Peyer's patch (tissue), 4 donors: ENCODE measurements around the gene APOBEC3A. TPM values are rescaled to one million over a fixed set of nuclear protein-coding genes. Genes with fewer than 3 reads are reported as not detected.
A peak's percentile ranks its signal among the peaks of the same experiment; 100 is the strongest.

Source experiments
- DNase-seq, 3 donors: peaks; one replicate each; pipeline ENCODE4 v3.0.0-alpha.2; 2017 to 2019
- H3K27ac ChIP-seq, 4 donors: fragments of 200-600 bp; sonication (generic); one replicate each; pipeline ENCODE4 v1.5.1; 2016 to 2019
- H3K27me3 ChIP-seq, 2 donors: fragments of 200-600 bp; sonication (generic); one replicate each; pipeline ENCODE4 v1.5.1; 2019
- H3K36me3 ChIP-seq, 3 donors: fragments of 200-600 bp; sonication (generic); one replicate each; pipeline ENCODE4 v1.5.1; 2016 to 2019
- H3K4me1 ChIP-seq, 4 donors: fragments of 200-600 bp; sonication (generic); one replicate each; pipeline ENCODE4 v1.5.1; 2016 to 2019
- H3K4me3 ChIP-seq, 4 donors: fragments of 200-600 bp; sonication (generic); 1 replicate in 3 of 4; 2 replicates in 1 of 4; pipeline ENCODE4 v1.5.1; 2016 to 2019; ENCODE audit warnings: mild to moderate bottlenecking in 1 of 4
- H3K9me3 ChIP-seq, 4 donors: fragments of 200-600 bp; sonication (generic); one replicate each; pipeline ENCODE4 v1.5.1; 2016 to 2019; ENCODE audit warnings: mild to moderate bottlenecking in 1 of 4
- POLR2A ChIP-seq, 2 donors: fragments of 450-650 bp; IDR thresholded peaks; one replicate each; pipeline ENCODE4 v1.5.1; 2017; ENCODE audit warnings: antibody characterized with exemption in 2 of 2, mild to moderate bottlenecking in 2 of 2, moderate library complexity in 2 of 2
- total RNA-seq, 4 donors: library from RNA; depleted of rRNA; stranded (reverse); fragments of >200 nt; gene quantifications; one replicate each; pipeline ENCODE4 v1.1.0, GENCODE V29; 2016
- TF ChIP-seq, protein P1 (sequence below), 6 experiments: fragments of 450-650 bp in 4 of 6; fragments of 200-600 bp in 2 of 6; sonication (generic) in 1 of 6; IDR thresholded peaks; one replicate each; pipeline ENCODE4 v1.5.1; 2017 to 2019; ENCODE audit warnings: antibody characterized with exemption in 6 of 6, mild to moderate bottlenecking in 3 of 6, moderate library complexity in 1 of 6

Gene APOBEC3A
- total RNA-seq, 4 donors from 2014 or later, result 9.1 TPM; not detected in 3

DNA sequence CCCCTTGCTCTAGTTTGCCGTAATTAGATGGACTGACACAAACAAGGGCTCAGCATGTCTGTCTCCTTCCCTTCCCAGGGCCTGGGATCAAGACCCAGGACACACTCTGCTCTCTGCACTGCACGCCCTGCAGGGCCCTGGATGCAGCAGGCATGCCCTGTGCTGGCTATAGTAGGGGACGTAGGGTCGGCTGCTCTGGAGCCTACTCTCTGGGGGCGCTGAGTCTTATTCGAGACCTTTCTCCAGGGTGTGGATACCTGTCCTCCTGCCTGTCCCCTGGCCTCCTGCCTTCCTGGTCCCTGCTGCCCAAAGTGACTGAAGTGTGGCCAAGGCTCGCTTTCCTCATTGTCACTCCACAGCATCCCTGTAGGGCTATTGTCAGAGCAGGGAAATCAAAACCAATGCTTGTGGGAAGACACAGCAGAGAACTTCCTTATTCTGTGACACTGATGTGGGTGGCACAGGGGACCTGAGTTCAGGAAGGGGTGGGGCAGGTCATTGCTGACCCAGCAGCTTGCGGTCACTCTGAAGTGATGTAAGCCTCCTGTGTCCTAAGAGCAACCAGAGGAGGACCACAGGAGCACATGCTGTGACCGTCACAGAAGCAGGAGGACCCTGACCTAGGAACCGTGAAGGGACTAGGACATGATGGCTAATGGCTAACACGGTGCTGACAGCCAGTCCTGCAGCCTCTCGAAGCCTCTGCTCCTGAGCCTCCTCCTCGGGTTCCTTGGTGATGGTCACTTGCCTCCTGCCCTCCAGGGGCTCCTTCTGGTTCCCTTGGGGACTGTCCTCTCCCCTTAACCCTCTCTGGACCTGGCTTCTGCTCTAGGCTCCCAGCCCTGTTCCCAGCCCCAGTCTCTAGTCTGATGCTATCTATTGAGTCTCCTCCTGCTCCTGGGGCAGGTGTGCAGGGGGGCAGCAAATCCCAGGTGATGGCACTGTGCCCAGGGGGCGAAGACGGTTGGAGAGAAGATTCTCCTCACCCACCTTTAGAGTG is 10.3 kb downstream of the APOBEC3A start:
- peak in 1 of 3 donors; percentile 68 for DNase-seq
- no peak overlapping the region for H3K27ac ChIP-seq

DNA sequence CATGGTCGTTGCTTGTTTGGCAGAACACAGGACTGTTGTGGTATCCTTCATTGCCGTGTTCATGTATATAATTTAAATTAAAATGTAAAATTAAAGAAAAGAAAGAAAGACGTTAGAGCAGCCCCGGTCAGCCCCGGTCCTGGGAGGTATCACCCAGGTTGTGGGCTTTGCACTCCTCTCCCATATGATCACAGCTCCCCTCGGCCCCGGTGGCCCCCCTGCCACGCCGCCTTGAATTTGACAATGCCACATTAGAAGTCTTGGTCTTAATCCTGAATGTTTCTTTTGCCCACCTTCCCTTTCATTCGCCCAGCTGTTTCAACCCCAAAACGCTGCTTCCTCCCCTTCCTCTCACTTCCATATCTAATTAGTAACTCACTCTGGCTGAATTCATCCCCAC is 11.4 kb downstream of the APOBEC3A start:
- TF ChIP-seq, protein P1, sequence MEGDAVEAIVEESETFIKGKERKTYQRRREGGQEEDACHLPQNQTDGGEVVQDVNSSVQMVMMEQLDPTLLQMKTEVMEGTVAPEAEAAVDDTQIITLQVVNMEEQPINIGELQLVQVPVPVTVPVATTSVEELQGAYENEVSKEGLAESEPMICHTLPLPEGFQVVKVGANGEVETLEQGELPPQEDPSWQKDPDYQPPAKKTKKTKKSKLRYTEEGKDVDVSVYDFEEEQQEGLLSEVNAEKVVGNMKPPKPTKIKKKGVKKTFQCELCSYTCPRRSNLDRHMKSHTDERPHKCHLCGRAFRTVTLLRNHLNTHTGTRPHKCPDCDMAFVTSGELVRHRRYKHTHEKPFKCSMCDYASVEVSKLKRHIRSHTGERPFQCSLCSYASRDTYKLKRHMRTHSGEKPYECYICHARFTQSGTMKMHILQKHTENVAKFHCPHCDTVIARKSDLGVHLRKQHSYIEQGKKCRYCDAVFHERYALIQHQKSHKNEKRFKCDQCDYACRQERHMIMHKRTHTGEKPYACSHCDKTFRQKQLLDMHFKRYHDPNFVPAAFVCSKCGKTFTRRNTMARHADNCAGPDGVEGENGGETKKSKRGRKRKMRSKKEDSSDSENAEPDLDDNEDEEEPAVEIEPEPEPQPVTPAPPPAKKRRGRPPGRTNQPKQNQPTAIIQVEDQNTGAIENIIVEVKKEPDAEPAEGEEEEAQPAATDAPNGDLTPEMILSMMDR (IDR thresholded peaks at IDR 0.05), result no peak
- no peak for TF ChIP-seq POLR2A (IDR thresholded peaks at IDR 0.05)
- no peaks in the 10 kb centered on the region for H3K36me3 ChIP-seq
- no peak overlapping the region for H3K27ac ChIP-seq
- peaks cover 0 to 11% (median 0%) of the 10 kb centered on the region in 4 donors for H3K4me1 ChIP-seq
- H3K9me3 ChIP-seq, result no peaks in the 10 kb centered on the region
- no peak overlapping the region for H3K4me3 ChIP-seq
- no peaks in the 10 kb centered on the region for H3K27me3 ChIP-seq
- DNase-seq, result no peak

More for the DNA sequence above, 10.3 kb downstream of the APOBEC3A start:
- peaks cover 0 to 19% (median 0%) of the 10 kb centered on the region in 4 donors for H3K4me1 ChIP-seq
- no peak overlapping the region for H3K4me3 ChIP-seq
- TF ChIP-seq POLR2A (IDR thresholded peaks at IDR 0.05), result no peak
- TF ChIP-seq, protein P1 (IDR thresholded peaks at IDR 0.05), result no peak
- no peaks in the 10 kb centered on the region for H3K36me3 ChIP-seq
- no peaks in the 10 kb centered on the region for H3K9me3 ChIP-seq
- no peaks in the 10 kb centered on the region for H3K27me3 ChIP-seq

DNA sequence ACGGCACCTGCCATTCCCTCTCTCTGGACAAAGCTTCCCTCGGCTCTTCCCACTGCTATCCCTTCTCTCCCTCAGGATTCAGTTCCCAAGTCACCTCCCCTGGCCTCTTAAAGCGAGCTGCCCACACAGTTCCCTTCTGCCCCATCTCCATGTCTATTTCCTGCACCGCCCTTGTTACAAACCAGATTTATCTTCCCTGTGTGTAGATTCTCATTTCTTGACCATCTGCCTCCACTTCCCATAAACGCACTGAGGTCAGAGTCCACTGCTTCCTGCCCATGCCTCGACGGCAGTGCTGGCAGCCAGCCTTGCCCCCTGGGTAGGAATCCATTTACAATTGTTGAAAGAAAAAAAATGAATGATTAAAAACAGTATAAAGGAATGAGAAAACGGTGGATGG is 13.1 kb downstream of the APOBEC3A start:
- H3K27me3 ChIP-seq, result no peaks in the 10 kb centered on the region
- H3K27ac ChIP-seq, result no peak overlapping the region
- no peaks in the 10 kb centered on the region for H3K4me1 ChIP-seq
- no peaks in the 10 kb centered on the region for H3K9me3 ChIP-seq
- no peak overlapping the region for H3K4me3 ChIP-seq
- no peak for DNase-seq
- H3K36me3 ChIP-seq, result no peaks in the 10 kb centered on the region
- TF ChIP-seq POLR2A (IDR thresholded peaks at IDR 0.05), result no peak
- TF ChIP-seq, protein P1 (IDR thresholded peaks at IDR 0.05), result no peak

DNA sequence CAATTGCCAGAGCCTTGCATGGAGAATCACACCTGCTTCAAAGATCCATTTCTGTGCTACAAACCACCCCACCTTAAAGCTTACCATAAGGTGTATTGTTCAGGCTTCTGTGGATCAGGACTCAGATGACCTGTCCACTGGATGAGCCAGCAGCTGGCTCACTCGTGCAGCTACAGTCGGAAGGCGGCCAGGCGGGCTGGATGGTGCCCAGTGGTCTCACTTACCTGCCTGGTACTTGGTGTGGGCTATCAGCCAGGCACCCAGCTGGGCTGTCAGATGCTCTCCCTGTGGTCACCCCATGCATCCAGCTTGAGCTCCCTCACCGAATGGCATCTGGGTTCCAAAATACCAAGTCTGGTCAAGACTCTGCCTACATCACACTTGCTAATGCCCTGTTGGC is 13.8 kb downstream of the APOBEC3A start:
- Histone ChIP-seq H3K36me3 (no peaks in the 10 kb centered on the region), H3K4me1 (no peaks in the 10 kb centered on the region), H3K4me3 (no peak overlapping the region), H3K9me3 (no peaks in the 10 kb centered on the region), H3K27ac (no peak overlapping the region), H3K27me3 (no peaks in the 10 kb centered on the region)
- TF ChIP-seq, protein P1 (IDR thresholded peaks at IDR 0.05), result no peak
- TF ChIP-seq POLR2A (IDR thresholded peaks at IDR 0.05), result no peak
- DNase-seq, result no peak

DNA sequence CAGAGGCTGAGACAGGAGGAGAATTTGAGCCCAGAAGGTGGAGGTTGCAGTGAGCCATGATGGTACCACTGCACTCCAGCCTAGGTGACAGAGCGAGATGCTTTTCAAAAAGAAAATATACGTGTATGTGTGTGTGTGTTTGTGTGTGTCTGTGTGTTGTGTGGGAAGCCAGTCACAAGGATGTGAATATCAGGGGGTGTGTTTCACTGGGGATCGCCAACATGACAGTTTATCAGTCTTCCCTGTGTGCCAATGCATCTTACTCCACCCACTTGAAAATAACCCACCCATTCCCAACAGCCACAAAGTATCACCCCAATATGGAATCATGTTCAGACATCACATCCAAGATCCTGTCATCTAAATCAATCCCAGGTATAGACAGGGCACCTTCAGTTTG is 14.4 kb downstream of the APOBEC3A start:
- H3K9me3 ChIP-seq, result no peaks in the 10 kb centered on the region
- no peaks in the 10 kb centered on the region for H3K36me3 ChIP-seq
- TF ChIP-seq, protein P1 (IDR thresholded peaks at IDR 0.05), result no peak
- no peak for TF ChIP-seq POLR2A (IDR thresholded peaks at IDR 0.05)

More for the DNA sequence above, 14.4 kb downstream of the APOBEC3A start:
- Histone ChIP-seq H3K4me1 (no peaks in the 10 kb centered on the region), H3K27ac (no peak overlapping the region), H3K27me3 (no peaks in the 10 kb centered on the region), H3K4me3 (no peak overlapping the region)
- no peak for DNase-seq
